HCT116 (cell line): ENCODE data around the gene SLC12A5. TPM values are rescaled to one million over a fixed set of nuclear protein-coding genes. Genes with fewer than 3 reads are reported as not detected.
"Not testable (repeated sequence)": the region's sequence is repeated elsewhere in the genome, so short reads cannot be mapped to it uniquely, and the experiment has no call there.

Source experiments
- ATAC-seq: fragments of 200-7000 bp; cut with Tn5 transposase; 2 replicates; pipeline ENCODE4 v1.9.1; 2020; ENCODE audit warnings: mild to moderate bottlenecking, moderate library complexity
- BruUV-seq: library from RNA; stranded (reverse); fragments of 400-500 nt; replicated peaks from 2 replicates; lab custom pipeline; 2021; lab: Mats Ljungman, UMichigan
- CTCF ChIA-PET: fragments of 300-600 bp; sonication (Branson Sonifier 250); formaldehyde crosslinking; loops from one replicate; lab custom pipeline; 2021; ENCODE audit warnings: antibody characterized with exemption; lab: Charles Lee
- POLR2A ChIA-PET: fragments of 300-600, 350-600 bp; sonication (Branson Sonifier 250); formaldehyde crosslinking; loops from one replicate; lab custom pipeline; 2021; ENCODE audit warnings: antibody characterized with exemption; lab: Charles Lee
- RAD21 ChIA-PET, 2 experiments: fragments of 300-600 bp; sonication (Branson Sonifier 250); formaldehyde crosslinking; loops; one replicate each; lab custom pipeline; 2023; ENCODE audit warnings: low total read pairs in 2 of 2; ENCODE audit not compliant: uncharacterized antibody in 2 of 2, unreplicated experiment in 2 of 2, low non-redundant PET in 1 of 2; lab: Charles Lee
- DNase-seq: peaks from one replicate; pipeline ENCODE4 v3.0.0-alpha.2; 2010; ENCODE audit warnings: low read depth, low spot score
- H2AFZ ChIP-seq: fragments of 200-600 bp; shearing (Covaris generic), sonication (generic); 2 replicates; pipeline ENCODE4 v1.6.1; 2017; ENCODE audit warnings: low read depth, mixed run types, mixed read lengths, antibody characterized with exemption, low read length; ENCODE audit not compliant: poor library complexity, severe bottlenecking
- H3K27ac ChIP-seq: 2 replicates; pipeline ENCODE4 v1.5.1; 2012; ENCODE audit warnings: low read depth, low read length
- H3K27me3 ChIP-seq: fragments of 200-600 bp; sonication (generic); 2 replicates; pipeline ENCODE4 v1.6.1; 2016; ENCODE audit warnings: mixed run types, low read length, mixed read lengths; ENCODE audit not compliant: insufficient read depth
- H3K36me3 ChIP-seq, 2 experiments: fragments of 200-500 bp in 1 of 2; fragments of 200-600 bp in 1 of 2; sonication (Bioruptor generic) in 1 of 2; sonication (generic) in 1 of 2; 2 replicates each; pipeline versions ENCODE4 v1.5.1 to v1.6.1; 2014 to 2016; ENCODE audit warnings: low read length in 2 of 2, inconsistent platforms in 1 of 2, mixed read lengths in 1 of 2, mixed run types in 1 of 2; ENCODE audit not compliant: insufficient read depth in 2 of 2, control insufficient read depth in 1 of 2
- H3K4me1 ChIP-seq, 2 experiments: fragments of 200-600 bp in 1 of 2; sonication (generic) in 1 of 2; 2 replicates each; pipeline versions ENCODE4 v1.5.1 to v1.6.1; 2012 to 2017; ENCODE audit warnings: low read length in 2 of 2, inconsistent platforms in 1 of 2, mild to moderate bottlenecking in 1 of 2, mixed read lengths in 1 of 2, mixed run types in 1 of 2, moderate library complexity in 1 of 2; ENCODE audit not compliant: insufficient read depth in 2 of 2, control insufficient read depth in 1 of 2
- H3K4me2 ChIP-seq: fragments of 200-600 bp; sonication (generic); 2 replicates; pipeline ENCODE4 v1.6.1; 2017; ENCODE audit warnings: mixed run types, low read length, mixed read lengths
- H3K4me3 ChIP-seq, 2 experiments: fragments of 200-600 bp in 1 of 2; sonication (generic) in 1 of 2; replicated peaks in 1 of 2; 2 replicates each; pipeline ENCODE4 v1.5.1; 2011 to 2016; ENCODE audit warnings: low read length in 2 of 2, control low read depth in 1 of 2, low read depth in 1 of 2, mild to moderate bottlenecking in 1 of 2, mixed read lengths in 1 of 2, mixed run types in 1 of 2
- H3K79me2 ChIP-seq: fragments of 200-600 bp; sonication (generic); 2 replicates; pipeline ENCODE4 v1.6.1; 2017; ENCODE audit warnings: mild to moderate bottlenecking, mixed run types, low read length, moderate library complexity, mixed read lengths; ENCODE audit not compliant: insufficient read depth
- H3K9ac ChIP-seq: fragments of 200-600 bp; sonication (generic); 2 replicates; pipeline ENCODE4 v1.6.1; 2016; ENCODE audit warnings: low read length, mixed read lengths
- H3K9me2 ChIP-seq: fragments of 200-600 bp; sonication (generic), shearing (Covaris generic); 2 replicates; pipeline ENCODE4 v1.6.1; 2017; ENCODE audit warnings: mixed run types, mild to moderate bottlenecking, moderate library complexity; ENCODE audit not compliant: insufficient read depth
- H3K9me3 ChIP-seq, 2 experiments: fragments of 200-500 bp in 1 of 2; fragments of 200-600 bp in 1 of 2; sonication (Bioruptor generic) in 1 of 2; sonication (generic) in 1 of 2; 2 replicates each; pipeline ENCODE4 v1.6.1; 2014 to 2017; ENCODE audit warnings: low read length in 2 of 2, mixed read lengths in 2 of 2, inconsistent platforms in 1 of 2, low read depth in 1 of 2, mild to moderate bottlenecking in 1 of 2, mixed run types in 1 of 2, moderate library complexity in 1 of 2; ENCODE audit not compliant: control insufficient read depth in 1 of 2, insufficient read depth in 1 of 2
- H4K20me1 ChIP-seq: fragments of 200-600 bp; sonication (generic), shearing (Covaris generic); 2 replicates; pipeline ENCODE4 v1.6.1; 2017; ENCODE audit warnings: mixed run types, mild to moderate bottlenecking, moderate library complexity; ENCODE audit not compliant: insufficient read depth
- TCF7L2 ChIP-seq: IDR thresholded peaks from 2 replicates; pipeline ENCODE4 v1.7.0; 2011; ENCODE audit warnings: borderline replicate concordance, inconsistent platforms; ENCODE audit not compliant: insufficient read depth, insufficient read length; ENCODE audit errors: extremely low read depth
- YY1 ChIP-seq: IDR thresholded peaks from 2 replicates; pipeline ENCODE4 v1.6.1; 2011; ENCODE audit warnings: low read length, low read depth, moderate library complexity, mild to moderate bottlenecking; ENCODE audit not compliant: insufficient replicate concordance; ENCODE audit errors: extremely low read depth
- intact Hi-C: fragments of 100-400 bp; cut with micrococcal nuclease; formaldehyde crosslinking; loops from 2 replicates; pipeline ENCODE4 v1.10.0; 2022
- total RNA-seq: library from RNA; stranded (reverse); gene quantifications from one replicate; pipeline ENCODE4 v1.2.1, GENCODE V29; 2021; ENCODE audit not compliant: unreplicated experiment
- TF ChIP-seq, protein P1 (sequence below), 3 experiments: fragments of 200-600 bp in 1 of 3; sonication (generic) in 1 of 3; IDR thresholded peaks in 2 of 3; conservative IDR thresholded peaks in 1 of 3; 2 replicates each; pipeline ENCODE4 v1.5.1; 2012 to 2017; ENCODE audit warnings: low read depth in 2 of 3, low read length in 2 of 3, antibody characterized with exemption in 1 of 3, borderline replicate concordance in 1 of 3, control low read depth in 1 of 3, mild to moderate bottlenecking in 1 of 3, mixed read lengths in 1 of 3, mixed run types in 1 of 3, moderate library complexity in 1 of 3; ENCODE audit not compliant: insufficient read depth in 1 of 3

Gene SLC12A5
- total RNA-seq, 1 experiment from 2014 or later, result 1.9 TPM

DNA sequence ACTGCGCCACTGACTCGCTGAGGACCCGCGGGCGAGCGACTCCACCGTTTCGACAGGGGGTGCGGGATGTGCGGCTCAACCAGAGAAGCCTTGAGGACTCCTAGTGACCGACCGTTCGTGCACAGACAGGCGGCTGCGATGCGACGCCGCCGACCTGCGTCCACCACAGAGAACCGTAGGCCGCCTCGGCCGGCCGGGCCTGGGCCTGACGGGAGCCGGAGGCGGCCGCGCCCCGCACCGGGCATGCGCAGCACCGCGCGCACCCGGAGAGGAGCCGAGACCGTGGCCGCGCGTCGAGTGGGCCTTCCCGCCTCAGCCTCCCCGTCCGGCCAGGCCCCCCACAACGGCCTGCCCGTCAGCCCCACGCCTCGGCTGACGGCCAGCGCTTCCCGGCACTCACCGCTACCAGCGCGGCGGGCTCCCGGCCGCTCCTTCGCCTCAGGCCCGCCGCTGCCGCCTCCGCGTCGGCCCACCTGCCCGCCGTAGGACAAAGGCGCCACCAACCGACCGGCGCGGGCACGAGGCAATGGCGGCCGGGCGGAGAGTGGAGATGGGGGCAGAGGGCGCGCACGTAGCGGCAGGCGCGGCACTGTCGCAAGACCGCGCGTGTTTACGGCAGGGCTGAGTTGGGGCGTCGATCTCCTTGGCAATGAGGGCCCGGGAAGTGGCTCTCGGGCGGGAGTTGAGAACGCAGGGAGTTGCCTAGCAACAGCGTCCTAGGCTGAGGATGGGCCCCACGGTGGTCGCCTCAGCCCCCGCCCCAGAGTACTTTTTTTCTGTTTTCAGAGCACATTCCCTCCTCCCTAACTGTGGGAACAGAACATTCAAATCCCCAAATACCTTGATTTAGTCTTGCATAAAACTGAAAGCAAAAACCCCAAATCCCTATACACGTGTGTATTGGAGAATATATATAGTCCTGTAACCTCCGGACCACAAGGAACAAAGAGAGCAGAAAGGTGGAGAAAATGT lies 60.7 kb downstream of the SLC12A5 start, which contains the start of gene NCOA5 (continued):
- TF ChIP-seq, protein P1, sequence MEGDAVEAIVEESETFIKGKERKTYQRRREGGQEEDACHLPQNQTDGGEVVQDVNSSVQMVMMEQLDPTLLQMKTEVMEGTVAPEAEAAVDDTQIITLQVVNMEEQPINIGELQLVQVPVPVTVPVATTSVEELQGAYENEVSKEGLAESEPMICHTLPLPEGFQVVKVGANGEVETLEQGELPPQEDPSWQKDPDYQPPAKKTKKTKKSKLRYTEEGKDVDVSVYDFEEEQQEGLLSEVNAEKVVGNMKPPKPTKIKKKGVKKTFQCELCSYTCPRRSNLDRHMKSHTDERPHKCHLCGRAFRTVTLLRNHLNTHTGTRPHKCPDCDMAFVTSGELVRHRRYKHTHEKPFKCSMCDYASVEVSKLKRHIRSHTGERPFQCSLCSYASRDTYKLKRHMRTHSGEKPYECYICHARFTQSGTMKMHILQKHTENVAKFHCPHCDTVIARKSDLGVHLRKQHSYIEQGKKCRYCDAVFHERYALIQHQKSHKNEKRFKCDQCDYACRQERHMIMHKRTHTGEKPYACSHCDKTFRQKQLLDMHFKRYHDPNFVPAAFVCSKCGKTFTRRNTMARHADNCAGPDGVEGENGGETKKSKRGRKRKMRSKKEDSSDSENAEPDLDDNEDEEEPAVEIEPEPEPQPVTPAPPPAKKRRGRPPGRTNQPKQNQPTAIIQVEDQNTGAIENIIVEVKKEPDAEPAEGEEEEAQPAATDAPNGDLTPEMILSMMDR (IDR thresholded peaks at IDR 0.05 in 2 of 3, conservative IDR thresholded peaks at IDR 0.05 in 1 of 3; ENCODE audit: borderline replicate concordance in 1 of 3, insufficient read depth in 1 of 3, low read depth in 2 of 3, low read length in 2 of 3), result no peak
- TF ChIP-seq YY1, result peak; percentile 95
- TF ChIP-seq TCF7L2, result peak; percentile 48

DNA sequence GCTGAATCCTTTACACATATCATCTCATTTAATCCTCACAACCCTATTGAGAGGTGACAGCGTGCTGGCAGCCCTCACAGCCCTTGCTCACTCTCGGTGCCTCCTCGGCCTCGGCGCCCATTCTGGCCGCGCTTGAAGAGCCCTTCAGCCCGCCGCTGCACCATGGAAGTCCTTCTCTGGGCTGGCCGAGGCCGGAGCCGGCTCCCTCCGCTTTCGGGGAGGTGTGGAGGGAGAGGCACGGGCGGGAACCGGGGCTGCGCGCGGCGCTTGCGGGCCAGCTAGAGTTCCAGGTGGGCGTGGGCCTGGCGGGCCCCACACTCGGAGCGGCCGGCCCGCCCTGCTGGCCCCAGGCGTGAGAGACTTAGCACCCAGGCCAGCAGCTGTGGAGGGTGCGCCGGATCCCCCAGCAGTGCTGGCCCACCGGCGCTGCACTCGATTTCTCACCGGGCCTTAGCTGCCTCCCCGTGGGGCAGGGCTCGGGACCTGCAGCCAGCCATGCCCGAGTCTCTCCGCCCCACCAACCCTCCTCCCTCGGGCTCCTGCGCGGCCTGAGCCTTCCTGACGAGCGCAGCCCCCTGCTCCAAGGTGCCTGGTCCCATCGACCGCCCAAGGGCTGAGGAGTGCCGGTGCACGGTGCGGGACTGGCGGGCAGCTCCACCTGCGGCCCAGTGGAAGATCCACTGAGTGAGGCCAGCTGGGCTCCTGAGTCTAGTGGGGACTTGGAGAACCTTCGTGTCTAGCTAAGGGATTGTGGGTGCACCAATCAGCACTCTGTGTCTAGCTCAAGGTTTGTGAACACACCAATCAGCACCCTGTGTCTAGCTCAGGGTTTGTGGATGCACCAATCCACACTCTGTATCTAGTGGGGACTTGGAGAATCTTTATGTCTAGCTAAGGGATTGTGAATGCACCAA lies 62.9 kb downstream of the SLC12A5 start:
- ATAC-seq, BruUV-seq, H3K9ac ChIP-seq, H4K20me1 ChIP-seq, H3K36me3 ChIP-seq, H3K27ac ChIP-seq, H3K9me2 ChIP-seq, H3K9me3 ChIP-seq, POLR2A ChIA-PET, H3K4me2 ChIP-seq, H3K27me3 ChIP-seq, H3K4me3 ChIP-seq, DNase-seq, intact Hi-C loops, RAD21 ChIA-PET, H2AFZ ChIP-seq: not testable (repeated sequence)
- H3K4me1 ChIP-seq, result peaks cover 11 to 25% of the 10 kb centered on the region in 2 experiments
- CTCF ChIA-PET, result interaction anchor here (1.0 kb wide), 1 partner anchor 78 kb away, joined by 3 read pairs; no protein-coding TSS in a partner anchor
- H3K79me2 ChIP-seq, result peaks cover 27% of the 10 kb centered on the region
